GM11168 (cell line): Measurements from ENCODE around the gene GABRD.

Experiments
- in situ Hi-C: fragments of 300-500 bp; cut with MboI; formaldehyde crosslinking; loops from one replicate; pipeline ENCODE4 v1.12.0; 2022; ENCODE audit warnings: low sequenced_read_pairs; ENCODE audit not compliant: unreplicated experiment

The GABRD gene

GRCh38 chr1:2014741-2015735 lies 4.1 kb upstream of the GABRD start:
- in situ Hi-C loops: no loop called here

DNA sequence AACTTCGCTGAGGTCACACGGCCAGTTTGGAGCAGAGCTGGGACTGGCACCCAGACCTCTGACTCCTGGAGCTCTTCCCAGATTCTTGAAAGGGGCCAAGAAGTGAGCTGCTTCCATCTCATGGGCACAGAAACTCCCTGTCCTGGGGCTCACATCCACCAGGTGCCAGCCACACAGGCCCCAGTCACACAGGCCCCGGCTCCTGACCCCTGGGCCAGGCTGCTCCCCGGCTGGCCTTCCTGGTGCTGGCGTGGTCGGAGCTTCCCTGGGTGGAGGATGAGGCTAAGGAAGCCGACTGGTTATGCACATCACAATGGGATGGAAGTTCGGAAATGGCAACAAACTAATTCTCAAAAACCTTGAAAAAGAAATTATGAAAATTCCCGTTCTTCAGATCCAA lies 3.0 kb upstream of the GABRD start:
- in situ Hi-C loops: no loop called here

- in situ Hi-C loops: no loop called here
Observed at GRCh38 chr1:2018217-2019171, 651 bp upstream of the GABRD start.

DNA sequence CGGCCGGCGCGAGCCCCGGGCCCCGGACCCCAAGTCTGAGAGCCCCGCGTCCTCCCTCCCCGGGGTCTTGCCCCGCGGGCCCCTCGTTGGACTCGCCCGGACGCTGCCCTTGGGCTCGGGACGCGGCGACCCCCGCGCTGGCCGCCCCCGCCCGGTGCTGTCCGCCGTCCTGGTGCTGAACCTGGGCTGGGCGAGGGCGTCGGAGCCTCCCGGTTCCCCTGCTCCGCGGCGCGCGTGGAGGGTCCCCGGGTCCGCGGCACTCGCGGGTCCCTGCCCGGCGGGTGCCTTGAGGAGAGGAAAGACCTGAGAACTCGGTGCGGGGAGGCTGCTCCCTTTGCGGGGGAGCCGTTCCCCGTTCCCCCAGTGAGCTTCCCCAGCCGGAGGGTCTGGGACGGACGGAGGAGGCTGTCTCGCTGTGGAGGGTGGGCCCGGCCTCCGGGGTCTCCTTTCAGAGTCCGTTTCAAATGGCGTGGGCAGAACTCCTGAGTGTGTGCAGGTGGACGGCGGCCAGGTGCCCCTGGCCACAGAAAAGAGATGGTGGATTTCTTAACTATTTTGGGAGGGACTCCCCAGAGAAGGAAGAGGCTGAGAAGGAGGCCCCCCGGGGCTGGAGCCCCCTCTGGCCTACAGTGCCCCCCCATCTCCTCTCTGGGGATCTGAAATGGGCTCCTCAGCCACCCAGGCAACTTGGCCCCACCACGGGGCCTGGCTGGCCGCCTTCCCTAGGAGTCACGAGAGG lies 595 bp downstream of the GABRD start:
- in situ Hi-C loops: no loop called here

- in situ Hi-C loops: no loop called here
Observed at GRCh38 chr1:2020310-2020655, 1.1 kb downstream of the GABRD start.

DNA sequence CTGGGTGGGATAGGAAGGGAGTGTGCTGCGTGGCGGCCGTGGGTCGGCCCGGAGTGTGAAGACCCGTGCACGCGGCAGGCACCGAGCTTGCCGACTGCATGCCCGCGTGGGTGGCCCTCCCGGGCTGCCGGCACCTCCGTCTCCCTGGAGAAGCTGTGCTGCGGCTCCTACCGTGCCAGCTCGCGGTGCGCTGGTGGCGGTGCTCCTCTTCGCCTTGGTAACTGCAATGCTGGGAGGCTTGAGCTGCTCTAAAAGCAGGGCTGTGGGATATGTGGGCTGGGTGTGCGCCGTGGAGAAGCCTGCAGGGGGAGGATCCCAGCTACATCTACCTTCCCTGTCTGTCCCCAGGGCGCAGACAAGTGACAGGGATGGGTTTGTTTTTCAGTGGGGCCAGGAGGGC lies 2.4 kb downstream of the GABRD start:
- in situ Hi-C loops: no loop called here

DNA sequence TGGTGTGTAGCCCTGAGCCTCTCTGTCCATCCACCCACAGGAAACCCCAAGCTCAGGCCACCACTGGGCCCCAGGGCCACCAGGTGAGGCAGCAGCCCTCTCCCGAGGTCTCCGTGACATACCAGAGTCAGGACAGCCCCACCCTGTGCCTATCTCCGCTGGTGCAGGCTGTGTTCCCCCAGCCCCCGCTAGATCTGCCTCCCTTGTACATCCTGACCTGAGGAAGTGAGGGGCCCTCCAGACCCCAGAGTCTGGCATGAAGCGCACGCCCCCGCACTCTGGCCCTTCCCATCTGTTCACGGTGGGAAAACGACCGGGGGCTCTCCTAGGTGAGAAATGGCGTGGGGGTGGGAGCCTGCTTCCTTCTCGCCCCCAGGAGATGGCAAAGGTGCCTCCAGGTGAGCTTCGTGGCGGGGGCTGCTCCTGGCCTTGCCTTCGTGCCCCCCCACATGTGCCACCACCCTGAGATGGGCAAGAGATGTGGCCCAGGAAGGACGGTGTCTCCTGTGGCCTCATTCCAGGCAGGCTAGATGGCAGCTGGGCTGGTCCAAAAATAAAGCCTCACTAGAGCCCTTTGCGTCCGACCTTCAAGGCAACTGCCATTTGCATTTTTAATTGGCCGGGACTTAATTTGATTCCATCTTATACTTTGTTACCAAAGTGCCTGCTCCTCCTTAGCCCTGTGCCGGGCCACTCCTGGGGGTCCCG lies 3.1 kb downstream of the GABRD start:
- in situ Hi-C loops: no loop called here

DNA sequence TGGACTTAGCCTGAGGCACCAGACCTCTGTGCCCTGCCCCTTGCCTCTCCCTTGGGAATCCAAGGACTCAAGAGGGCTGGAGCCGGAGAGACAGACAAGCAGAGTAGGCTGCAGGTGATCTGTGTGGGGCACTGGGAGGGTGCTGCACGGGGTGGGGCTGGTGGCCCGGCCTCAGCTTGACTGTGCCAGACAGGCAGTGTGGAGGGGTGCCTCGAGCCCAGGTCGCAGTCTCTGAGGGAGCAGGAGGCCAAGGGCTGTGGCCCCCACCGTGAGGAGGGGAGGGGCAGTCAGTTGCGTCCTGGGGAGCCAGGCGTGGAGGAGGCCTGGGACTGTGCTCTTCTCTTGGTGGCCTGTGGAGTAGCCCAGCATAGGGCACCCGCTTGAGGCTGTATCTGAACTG lies 4.0 kb downstream of the GABRD start:
- in situ Hi-C loops: no loop called here

GRCh38 chr1:2024451-2024850 lies 5.3 kb downstream of the GABRD start:
- in situ Hi-C loops: no loop called here

DNA sequence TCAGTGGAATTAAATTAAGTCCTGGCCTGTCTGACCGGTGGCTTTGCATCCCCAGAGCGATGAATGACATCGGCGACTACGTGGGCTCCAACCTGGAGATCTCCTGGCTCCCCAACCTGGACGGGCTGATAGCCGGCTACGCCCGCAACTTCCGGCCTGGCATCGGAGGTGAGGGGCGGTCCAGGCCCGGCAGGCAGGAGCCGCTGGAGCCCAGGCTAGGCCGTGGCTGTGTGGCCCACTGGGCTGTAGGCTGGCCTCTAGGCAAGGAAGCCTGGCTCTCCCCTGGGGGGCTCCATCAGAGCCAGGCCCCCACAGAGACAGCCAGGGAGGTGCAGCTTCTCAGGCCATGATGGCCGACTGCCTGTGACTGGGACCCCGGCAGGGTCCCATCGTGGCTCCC lies 5.7 kb downstream of the GABRD start:
- in situ Hi-C loops: no loop called here

- in situ Hi-C loops: no loop called here
Observed at GRCh38 chr1:2025491-2025981, 6.4 kb downstream of the GABRD start.

DNA sequence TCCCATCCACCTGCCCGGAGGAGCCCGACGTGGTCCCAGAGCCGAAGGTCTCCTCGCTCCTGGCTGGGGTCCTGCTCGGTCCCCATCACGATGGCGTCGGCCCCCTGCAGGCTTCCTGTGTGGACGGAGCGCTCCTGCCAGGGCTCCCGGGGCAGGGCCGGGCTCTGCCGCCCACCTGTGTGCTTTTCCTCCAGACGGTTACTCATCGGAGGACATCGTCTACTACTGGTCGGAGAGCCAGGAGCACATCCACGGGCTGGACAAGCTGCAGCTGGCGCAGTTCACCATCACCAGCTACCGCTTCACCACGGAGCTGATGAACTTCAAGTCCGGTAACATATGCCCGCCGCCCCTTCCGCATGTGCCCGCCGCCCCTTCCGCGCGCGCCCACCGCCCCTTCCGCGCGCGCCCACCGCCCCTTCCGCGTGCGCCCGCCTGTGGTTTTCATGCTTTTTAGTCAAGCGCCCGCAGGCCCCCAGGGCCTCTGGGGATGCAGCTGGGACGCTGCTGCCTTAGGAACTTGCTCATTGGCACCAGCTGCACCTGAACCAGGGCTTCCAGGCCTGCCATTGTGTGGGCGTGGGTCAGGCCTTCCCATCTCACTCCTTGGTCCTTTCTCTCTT lies 8.9 kb downstream of the GABRD start:
- in situ Hi-C loops: no loop called here

DNA sequence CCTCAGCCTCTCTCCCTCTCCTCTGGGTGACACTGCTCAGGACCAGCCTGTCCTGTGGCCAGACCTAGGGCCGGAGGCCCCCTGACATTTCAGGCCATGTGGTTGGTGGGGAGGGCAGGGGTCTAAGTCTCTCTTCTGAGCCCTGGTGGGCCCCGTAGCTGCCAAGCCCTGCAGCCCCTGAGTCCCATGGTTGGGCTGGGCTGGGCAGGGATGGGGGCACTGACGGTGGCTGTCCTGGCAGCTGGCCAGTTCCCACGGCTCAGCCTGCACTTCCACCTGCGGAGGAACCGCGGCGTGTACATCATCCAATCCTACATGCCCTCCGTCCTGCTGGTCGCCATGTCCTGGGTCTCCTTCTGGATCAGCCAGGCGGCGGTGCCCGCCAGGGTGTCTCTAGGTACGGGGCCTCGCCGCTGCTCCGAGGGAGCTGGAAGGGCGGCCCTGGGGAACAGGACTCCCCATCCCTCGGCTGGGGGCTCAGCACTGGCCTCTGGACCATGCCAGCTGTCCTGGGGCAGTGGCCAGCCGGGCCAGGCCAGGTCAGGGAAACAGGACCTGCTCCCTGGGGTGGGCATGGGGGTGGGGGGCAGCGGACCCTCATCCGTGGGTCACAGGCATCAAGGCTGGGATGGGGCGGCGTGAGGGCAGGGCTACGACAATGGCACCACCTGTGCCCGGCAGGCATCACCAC lies 9.9 kb downstream of the GABRD start:
- in situ Hi-C loops: no loop called here

GRCh38 chr1:2029561-2029960 lies 10.4 kb downstream of the GABRD start:
- in situ Hi-C loops: no loop called here

GRCh38 chr1:2030076-2030871 lies 11.1 kb downstream of the GABRD start:
- in situ Hi-C loops: no loop called here

DNA sequence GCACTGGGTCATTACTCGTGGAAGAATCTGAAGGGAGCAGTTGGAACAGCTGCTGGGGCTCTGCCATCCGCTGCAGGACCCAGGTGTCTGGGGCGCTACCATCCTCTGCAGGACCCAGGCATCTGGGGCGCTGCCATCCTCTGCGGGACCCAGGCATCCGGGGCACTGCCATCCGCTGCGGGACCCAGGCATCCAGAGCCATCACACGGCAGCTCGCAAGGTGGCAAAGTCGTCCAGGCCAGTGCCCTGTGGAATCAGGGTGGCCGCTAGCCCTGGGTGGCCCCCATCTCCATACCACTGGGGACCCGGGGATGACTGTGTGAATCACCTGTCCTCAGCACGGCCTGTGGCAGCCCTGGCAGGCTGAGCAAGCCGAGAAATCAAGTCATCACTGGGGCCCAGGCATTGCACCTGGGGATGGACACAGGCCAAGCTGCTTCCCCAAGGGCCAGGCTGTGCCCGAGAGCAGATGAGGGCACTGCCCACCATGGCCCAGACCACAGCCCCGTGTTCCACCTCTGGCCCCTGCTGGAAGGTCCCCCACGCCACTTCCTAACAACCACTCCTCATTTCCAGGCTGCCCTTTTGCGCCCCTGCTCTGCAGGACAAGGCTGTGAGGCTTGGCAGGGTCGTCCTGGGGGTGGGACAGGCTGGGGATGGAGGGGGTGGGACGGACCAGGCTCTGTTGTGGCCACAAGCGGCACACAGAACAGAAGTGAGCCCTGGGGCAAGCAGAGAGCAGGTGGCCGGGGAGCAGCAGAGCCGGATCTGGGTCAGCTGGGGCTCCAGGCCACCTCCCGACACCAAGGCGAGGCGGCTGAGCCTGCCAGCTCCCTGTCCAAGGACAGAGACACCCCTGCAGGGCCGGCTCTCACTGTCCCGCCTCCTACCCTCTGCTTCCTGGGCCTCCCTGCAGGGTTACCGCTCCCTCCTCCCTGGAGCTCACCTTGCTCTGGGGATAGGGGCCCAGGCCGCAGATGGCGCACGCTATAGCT lies 12.7 kb downstream of the GABRD start:
- in situ Hi-C loops: no loop called here

DNA sequence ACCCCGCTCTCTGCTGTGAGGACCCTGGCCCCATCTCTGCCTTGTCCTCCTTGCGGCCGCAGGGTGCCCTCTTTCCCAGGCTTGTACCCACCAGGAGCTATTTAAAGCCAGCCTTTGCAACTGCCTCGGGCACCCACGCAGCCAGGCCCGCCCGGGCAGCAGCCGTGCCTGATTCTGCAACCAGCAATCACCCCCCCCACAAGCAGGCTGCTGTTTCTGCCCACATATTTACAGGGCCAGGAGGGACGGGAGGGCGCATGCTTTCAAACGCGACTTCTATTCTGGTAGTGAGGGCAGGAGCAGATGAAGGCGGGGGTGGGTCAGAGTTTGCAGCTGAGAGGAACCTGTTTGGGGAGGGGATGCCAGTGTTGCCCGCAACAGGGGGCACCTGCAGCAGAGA lies 13.6 kb downstream of the GABRD start:
- in situ Hi-C loops: no loop called here
